Keratinocyte (primary cell): ENCODE measurements around the gene HPS4.

ENCODE experiments used
- EZH2 ChIP-seq: IDR thresholded peaks from one replicate; pipeline ENCODE4 v1.6.1; 2012; ENCODE audit warnings: inconsistent platforms, mild to moderate bottlenecking, low read length, moderate library complexity
- TF ChIP-seq, protein P1 (sequence below), 3 experiments: IDR thresholded peaks in 1 of 3; conservative IDR thresholded peaks in 1 of 3; optimal IDR thresholded peaks in 1 of 3; 2 replicates in 2 of 3; 3 replicates in 1 of 3; pipeline versions ENCODE3 to v1.5.1; 2011; ENCODE audit warnings: low read length in 3 of 3, mild to moderate bottlenecking in 3 of 3, moderate library complexity in 2 of 3, control low read depth in 1 of 3, inconsistent platforms in 1 of 3; ENCODE audit not compliant: insufficient read depth in 2 of 3; ENCODE audit errors: extremely low read depth in 1 of 3

DNA sequence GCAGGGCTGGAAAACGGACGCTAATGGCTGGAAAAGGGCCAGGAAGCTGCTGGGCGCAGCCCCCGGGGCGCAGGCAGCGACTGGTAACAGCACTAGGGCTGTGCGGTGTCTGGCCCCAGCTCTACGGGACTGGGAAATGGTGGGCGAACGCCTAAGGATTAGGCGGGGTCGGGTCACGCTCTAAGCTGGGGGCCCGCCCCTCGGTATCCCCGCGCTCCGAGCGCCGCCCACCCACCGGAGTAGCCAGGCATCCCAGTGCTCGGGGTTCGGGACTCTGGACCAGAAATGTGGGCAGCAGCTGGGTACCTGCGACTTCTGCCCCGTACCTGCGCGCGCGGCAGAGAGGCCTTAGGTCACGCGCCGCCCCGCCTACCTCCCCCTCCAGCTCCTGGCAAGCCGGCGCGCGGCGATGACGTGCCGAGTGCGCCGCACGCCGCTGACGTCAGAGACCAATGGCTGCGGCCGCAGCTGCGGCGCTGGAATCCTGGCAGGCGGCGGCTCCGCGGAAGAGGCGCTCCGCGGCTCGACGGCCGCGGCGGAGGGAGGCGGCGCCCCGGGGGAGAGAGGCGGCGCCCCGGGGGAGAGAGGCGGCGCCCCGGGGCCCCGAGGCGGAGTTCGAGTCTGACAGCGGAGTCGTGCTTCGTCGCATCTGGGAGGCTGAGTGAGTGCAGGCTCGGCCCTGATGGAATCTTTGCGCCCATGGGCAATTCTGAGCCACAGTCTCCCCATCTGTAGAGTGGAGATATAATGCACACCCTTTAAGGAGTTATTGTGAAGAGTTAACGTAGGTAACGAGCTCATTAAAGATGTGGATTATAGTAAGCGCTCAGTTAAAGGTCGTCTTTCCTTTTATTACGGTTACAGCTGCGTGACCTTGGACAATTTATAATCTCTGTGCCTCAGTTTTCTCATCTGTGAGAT, at the start of gene HPS4, which contains the start of gene SRRD:
- TF ChIP-seq, protein P1, sequence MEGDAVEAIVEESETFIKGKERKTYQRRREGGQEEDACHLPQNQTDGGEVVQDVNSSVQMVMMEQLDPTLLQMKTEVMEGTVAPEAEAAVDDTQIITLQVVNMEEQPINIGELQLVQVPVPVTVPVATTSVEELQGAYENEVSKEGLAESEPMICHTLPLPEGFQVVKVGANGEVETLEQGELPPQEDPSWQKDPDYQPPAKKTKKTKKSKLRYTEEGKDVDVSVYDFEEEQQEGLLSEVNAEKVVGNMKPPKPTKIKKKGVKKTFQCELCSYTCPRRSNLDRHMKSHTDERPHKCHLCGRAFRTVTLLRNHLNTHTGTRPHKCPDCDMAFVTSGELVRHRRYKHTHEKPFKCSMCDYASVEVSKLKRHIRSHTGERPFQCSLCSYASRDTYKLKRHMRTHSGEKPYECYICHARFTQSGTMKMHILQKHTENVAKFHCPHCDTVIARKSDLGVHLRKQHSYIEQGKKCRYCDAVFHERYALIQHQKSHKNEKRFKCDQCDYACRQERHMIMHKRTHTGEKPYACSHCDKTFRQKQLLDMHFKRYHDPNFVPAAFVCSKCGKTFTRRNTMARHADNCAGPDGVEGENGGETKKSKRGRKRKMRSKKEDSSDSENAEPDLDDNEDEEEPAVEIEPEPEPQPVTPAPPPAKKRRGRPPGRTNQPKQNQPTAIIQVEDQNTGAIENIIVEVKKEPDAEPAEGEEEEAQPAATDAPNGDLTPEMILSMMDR (optimal IDR thresholded peaks at IDR 0.05 in 1 of 3, IDR thresholded peaks at IDR 0.05 in 1 of 3, conservative IDR thresholded peaks at IDR 0.05 in 1 of 3; ENCODE audit: extremely low read depth in 1 of 3, insufficient read depth in 2 of 3, low read length in 3 of 3) = no peak
- no peak for TF ChIP-seq EZH2
